Subcutaneous adipose tissue (tissue), 4 donors: ENCODE measurements around the gene LRRK1. TPM values are rescaled to one million over a fixed set of nuclear protein-coding genes. Genes with fewer than 3 reads are reported as not detected.

Experiments used
- total RNA-seq, 4 donors: library from RNA; depleted of rRNA; stranded (reverse); fragments of >200 nt; gene quantifications; one replicate each; pipeline ENCODE4 v1.1.0, GENCODE V29; 2016
- TF ChIP-seq, protein P1 (sequence below): fragments of 450-650 bp; IDR thresholded peaks from one replicate; pipeline ENCODE4 v1.5.1; 2016; ENCODE audit warnings: low read depth, mild to moderate bottlenecking, control low read depth, antibody characterized with exemption, moderate library complexity

LRRK1 gene
- total RNA-seq, 4 donors from 2014 or later: 9.6 to 21.6 (median 17.3) TPM

DNA sequence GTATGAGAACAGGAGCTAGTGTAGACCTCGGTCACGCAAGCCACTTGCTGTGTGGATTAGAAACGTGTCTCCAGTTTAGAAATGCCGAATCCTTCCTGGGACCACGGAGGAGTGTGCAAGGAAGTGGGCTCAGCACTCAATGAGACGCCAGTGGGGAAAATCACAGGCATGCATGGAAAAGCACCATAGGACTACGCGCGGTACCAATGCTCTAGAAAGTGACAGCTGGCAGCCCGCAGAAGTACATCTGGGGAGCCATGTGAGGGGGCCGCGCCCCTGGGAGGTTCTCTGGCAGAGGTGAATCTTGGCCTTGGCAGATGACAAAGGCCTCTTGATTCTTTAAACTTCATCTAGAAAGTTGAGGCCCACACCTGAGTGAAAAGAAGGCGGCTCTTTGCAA, 99.3 kb downstream of the LRRK1 start:
- TF ChIP-seq, protein P1, sequence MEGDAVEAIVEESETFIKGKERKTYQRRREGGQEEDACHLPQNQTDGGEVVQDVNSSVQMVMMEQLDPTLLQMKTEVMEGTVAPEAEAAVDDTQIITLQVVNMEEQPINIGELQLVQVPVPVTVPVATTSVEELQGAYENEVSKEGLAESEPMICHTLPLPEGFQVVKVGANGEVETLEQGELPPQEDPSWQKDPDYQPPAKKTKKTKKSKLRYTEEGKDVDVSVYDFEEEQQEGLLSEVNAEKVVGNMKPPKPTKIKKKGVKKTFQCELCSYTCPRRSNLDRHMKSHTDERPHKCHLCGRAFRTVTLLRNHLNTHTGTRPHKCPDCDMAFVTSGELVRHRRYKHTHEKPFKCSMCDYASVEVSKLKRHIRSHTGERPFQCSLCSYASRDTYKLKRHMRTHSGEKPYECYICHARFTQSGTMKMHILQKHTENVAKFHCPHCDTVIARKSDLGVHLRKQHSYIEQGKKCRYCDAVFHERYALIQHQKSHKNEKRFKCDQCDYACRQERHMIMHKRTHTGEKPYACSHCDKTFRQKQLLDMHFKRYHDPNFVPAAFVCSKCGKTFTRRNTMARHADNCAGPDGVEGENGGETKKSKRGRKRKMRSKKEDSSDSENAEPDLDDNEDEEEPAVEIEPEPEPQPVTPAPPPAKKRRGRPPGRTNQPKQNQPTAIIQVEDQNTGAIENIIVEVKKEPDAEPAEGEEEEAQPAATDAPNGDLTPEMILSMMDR: no peak

DNA sequence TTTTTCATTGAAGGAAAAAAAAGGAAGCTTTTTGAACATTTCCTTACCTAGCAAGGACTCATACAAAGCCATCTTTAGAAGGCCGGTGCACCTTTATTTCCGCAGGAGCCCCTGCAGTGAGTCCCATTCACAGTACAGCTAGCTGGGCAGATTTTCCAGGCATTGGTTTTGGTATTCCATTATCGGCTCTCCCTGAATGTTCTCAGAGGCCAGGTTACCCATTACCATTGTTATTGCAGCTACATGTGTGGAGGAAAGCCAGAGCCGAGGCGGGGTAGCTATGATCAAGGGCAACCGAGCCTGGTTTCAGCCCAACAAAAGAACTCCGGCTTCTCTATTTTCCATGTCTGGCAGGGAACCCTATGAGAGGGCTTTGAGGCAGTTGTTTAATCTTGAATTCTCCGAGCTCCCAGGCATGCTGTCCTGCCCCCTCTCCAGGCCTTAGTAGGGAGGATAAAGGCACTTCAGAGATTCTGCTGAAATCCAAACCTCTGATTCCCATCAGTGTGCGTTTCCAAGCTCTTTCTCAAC, 100.3 kb downstream of the LRRK1 start:
- TF ChIP-seq, protein P1: no peak

DNA sequence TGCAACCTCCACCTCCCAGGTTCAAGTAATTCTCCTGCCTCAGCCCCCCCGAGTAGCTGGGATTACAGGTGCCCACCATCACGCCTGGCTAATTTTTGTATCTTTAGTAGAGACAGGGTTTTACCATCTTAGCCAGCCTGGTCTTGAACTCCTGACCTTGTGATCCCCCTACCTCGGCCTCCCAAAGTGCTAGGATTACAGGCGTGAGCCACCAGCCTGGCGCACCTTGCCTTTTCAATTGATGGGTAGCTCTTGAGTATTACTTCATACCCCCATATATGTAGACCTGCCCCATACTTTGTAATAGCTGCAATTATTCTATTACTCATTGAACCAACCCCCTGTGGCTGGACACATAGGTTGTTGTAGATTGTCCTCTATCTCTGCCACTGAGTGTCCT, 101.3 kb downstream of the LRRK1 start:
- TF ChIP-seq, protein P1: no peak

DNA sequence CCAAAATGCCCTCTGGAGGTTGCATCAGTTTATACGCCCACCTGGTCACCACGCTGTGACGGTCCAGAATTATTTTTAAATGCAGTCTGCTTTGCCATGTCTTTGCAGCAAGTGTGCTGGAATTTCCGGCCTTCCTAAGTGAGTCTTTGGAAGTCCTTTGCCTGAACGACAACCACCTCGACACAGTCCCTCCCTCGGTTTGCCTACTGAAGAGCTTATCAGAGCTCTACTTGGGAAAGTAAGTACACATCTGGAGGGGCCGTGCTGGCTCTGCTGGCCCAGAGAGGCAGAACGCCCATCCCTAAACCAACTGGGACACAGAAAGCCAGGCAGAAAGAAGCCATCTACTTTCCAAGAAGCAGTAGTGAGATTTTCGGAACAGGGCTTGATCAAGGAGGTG, 101.8 kb downstream of the LRRK1 start:
- TF ChIP-seq, protein P1: no peak

DNA sequence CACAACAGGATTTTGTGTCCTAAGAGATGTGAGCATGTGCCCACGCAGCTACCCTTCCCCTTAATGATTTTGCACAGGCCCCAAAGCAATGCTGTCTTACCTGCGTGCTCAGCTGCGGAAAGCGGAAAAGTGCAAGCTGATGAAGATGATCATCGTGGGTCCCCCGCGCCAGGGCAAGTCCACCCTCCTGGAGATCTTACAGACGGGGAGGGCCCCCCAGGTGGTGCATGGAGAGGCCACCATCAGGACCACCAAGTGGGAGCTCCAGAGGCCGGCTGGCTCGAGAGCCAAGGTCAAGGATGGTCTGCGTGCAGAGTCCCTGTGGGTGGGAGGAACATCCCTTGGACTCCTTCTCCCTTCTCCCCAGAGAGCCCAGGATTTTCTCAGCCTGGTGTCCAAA, 103.1 kb downstream of the LRRK1 start:
- TF ChIP-seq, protein P1: no peak

DNA sequence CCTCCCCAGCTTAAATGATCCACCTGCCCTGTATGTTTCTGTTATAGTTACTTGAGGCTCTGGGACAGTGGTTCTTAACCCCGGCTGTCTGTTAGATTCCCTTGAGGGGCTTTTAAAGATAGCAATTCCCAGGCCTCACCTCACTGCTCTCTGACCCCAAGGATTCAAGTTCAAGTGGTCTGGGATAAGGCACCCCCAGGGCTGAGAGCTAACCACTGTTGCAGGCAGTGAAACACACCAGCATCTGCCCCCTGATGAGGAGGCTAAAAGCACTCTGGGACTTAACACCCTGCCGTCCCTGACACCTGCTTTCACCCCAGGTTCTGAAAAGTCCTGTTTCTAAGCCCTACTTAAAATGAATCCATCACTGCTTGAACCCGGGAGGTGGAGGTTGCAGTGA, 103.7 kb downstream of the LRRK1 start:
- TF ChIP-seq, protein P1: no peak

DNA sequence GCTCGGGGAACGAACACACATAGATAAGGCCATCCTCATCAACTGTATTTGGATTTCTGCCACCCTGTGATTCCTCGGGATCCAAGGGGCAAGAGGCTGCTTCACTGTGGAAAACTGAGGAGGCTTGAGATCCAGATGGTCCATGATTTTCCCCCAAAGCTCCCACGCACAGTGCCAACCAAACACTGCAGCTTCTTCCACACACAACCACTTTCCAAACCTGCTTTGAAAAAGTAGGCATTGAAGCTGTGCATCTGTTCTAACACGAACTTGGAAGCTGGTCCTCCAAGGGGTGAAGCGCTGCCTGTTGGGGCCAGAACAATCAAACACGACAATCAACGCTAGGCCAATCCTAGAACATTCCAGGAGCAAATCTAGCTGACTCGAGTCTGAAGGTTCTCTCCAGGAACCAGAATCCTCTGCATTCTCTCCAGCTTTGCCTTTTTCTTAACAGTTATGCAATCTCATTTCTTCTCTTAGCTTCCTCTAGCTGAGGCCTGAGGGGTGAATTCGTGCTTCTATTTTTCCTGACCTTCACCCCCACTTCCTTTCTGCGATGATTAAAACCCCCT, 104.4 kb downstream of the LRRK1 start:
- TF ChIP-seq, protein P1: no peak
